Hypothalamus (tissue), 51 donors: ENCODE results near the gene SEMA4D.

Source experiments
- DNase-seq, 51 donors: peaks; one replicate each; lab custom pipeline; 2025; lab: John Stamatoyannopoulos, UW

Gene SEMA4D

DNA sequence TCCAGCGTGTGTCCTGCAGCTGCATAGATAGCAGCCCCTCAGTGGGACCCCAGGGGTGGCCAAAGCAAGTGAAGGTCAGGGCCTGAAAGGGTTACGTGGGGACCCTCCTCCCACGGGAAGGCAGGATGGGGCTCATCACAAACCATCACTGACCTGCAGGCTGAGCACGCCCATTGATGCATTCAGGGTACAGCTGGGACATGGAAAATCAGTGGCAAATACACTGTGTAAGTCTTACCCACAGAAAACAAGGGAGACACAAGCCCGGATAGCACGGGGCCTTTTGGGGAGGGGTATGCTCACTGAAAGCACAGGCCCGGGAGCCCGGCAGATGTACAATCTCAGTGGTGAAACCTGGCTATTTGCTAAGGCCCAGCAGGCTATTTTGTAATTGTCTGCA is 49.1 kb downstream of the SEMA4D start:
- DNase-seq = peak in 22 of 51 donors; percentile 21 to 94 (median 69)

DNA sequence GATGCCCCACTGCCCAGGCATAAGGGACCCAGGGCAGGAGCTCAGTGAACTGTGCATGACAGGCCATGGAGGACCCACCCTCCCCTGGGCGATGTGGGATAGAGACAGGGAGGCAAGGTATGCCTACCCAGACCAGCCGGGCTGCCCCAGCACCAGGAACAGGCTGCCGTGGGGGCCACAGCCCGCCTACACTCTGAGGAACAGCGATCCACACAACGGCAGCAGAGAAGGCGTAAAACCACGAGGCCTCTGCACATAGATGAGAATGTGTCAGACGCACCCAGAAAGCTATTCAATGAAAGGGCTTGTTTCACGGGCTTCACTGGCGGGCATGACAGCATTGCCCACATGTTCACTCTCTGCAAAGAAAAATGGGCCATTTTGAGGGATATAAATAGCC is 49.5 kb downstream of the SEMA4D start:
- DNase-seq = peak in 39 of 51 donors; percentile 33 to 94 (median 72)

DNA sequence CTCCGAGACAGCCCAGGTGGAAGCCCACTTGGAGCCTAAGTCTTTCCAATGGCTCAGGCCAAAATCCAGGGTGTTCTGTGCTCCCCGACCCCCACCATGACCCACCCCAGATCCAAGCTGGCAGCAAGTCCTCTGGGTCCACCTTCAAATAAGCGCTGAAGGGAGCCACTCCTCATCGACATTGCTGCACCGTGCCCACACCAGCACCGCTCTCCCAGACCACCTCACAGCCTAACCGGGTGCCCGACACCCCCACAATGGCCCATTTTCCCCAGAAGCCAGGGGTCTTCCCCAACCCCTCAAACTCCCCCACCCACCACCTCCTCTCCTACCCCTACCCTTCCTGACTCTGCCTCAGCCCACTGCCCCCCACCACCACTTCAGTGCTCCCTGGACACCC is 50.5 kb downstream of the SEMA4D start:
- no peak for DNase-seq

DNA sequence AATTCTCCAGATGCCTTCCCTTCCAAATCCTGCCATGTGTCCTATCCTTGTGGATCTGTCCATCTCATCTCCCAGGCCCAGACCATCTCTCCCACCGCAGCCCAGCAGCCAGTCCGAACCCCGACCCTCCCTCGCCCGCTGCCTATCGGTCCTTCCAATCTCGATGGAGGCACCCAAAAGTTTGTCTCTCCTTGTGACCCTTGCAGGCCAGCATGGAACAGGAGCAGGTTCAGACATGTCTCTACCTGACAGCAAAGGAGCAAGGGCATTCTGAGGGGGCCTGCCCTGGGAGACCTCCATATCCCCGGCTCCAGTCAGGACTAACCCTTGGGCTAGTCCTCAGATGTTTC is 51.0 kb downstream of the SEMA4D start:
- no peak for DNase-seq

DNA sequence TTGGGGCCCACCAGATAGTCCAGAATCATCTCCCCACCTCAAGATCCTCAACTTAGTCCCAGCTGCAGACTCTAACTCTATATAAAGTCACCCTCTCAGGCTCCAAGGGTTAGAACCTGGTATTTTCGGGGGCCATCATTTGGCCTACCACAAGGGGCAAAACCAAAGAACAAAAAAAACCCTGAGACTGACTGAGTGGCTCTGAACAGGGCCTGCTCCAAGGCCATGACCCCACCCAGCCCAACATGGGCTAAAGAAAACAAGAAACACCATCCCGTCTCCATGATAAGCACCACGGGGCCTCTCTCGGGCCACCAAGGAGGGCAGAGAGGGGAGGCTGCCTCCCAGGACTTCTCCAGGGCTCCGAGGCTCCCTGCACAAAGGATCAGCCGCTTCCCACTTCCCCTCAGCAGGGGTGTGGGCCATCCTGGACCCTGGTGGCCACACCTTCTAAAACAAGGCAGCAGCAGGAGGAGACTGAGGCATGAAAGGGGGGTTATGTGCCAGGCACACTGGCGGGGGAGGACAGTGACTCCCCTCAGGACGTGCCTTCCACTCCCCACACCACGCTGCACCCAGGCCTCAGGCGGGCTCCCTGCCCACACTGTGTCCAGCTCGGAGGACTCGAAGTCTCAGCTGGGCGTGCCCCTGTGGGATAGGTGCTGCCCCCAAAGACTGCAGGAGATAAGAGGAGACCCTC is 51.5 kb downstream of the SEMA4D start:
- no peak for DNase-seq

DNA sequence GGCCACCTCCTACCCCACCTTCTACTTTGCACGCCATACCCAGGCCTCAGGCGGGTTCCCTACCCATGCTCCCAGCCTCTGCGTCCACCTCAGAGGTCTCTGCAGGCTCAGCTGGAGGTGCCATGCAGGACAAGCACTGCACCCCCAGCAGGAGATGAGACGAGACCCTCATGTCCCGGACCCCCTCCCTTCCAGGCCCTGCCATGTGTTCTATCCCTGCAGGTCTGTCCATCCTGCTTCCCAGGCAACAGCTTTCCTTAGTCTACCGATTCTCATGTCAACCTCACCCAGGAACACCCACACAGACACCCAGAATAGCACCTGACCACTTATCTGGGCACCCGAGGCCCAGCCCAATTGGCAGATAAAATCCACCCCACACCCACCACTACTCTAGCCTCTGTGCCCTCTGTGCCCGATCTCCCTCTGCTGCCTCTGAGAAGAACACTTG is 52.1 kb downstream of the SEMA4D start:
- DNase-seq = no peak

DNA sequence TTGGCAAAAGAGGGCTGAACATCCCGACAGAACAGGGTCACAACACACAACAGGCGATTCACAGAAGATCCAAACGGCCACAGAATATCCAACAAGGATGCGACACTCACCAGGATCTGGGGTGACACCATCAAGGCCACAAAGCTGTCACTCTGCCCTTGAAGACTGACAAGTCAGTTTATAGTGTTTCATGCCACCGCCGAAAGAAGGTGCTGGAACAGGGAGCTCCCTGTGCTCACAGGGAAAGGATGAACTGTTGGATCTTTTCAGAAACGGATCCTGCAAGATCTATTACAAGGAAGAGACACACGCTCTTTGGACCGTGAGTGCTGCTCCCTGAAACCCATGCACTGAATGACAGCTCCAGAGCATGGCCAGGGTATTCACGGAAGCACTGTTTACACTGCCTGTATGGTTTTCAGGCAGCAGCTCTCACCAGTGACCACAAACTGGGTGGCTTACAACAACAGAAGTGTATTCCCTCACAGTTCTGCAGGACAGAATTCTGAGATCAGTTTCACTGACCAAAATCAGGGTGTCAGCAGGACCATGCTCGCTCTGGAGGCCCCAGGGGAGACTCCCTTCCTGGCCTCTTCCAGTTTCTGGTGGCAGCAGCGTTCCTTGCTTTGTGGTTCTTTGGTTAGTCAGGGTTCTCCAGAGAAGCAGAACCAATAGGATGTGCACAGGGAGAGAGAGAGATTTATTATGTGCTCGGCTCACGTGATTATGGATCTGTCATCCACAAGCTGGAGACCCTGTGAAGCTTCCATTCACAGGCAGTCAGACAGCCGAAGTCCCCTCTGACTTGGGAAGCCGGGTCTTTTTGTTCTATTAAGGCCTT is 52.8 kb downstream of the SEMA4D start:
- peak in 4 of 51 donors; percentile 23 to 45 (median 34) for DNase-seq

DNA sequence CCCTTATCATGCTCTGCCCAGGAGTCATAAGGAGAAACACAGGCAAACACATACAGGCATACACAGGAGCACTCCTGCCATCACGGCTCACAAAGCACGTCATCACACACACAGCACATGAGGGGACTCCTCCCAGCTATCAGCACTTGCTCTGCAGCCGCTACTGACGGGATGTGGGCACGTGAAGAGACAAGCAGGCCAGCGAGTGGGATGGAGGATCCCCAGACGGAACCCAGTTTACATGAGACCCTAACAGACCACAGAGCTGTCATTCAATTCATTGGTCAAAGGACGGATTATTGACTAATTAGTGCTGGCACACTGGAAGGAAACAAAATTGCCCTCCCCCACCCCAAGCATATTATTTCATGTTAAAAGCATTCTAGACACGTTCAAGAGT is 53.6 kb downstream of the SEMA4D start:
- peak in 8 of 51 donors; percentile 12 to 59 (median 29) for DNase-seq

DNA sequence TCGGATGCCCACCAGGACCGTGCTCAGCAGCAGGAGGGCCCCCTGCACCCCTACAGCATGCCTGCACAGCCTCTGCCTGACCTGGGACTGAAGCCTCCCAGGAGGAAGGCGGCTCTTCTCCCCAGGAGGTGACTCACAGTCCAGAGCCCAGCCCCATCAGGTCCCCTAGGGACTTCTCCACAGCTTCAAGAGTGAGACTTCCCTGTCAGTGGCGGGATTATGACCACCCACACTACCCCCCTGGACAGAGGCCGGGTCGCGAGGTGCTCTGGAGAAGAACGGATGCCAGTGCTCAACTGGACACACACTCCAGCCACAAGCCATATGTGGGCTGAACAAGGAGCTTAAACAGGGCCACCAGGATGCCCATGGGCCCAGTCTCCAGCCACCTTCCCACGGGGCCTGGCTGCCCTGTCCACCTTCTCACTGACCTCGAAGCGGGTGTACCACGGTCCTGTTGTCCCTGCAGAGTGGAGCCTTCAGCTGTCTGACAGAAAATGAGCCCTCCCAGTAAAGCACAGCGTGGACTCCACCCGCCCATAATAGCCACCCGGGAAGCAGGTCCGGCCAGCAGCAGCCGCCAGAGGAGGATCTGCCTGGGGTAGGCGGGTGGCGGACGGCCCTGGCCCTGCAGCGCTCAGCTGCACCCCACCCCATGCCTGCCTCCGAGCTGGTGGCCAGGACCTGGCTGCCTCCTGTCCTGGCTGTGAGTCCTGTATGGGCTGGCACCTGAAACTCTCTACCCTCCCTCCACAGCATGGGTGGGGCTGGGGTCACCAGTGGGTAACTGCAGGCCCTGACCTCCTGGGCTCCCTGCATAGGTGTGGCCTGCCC is 54.7 kb downstream of the SEMA4D start:
- DNase-seq = no peak

DNA sequence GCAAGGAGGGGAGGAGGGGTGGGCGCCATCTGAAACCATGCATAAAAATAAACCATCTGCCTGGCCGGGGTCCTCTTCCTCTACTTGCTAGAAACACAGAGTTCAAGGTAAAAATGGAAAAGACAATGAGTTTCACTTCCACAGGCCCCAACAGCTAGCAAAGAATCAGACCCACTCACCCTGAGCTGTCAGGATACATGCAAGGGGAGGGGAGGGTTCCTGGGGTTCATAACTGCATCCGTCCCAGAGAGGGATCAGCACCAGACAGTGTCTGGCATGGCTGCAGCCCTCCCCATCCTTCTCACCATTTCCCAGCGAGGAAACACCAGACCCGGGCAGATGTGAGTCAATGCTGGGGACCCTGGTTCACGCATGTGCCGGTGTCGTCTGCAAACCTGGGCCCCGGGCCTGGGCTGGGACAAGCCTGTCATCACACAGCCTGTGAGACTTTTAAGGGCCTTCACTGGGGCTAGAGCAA is 55.4 kb downstream of the SEMA4D start:
- peak in 1 of 51 donors; percentile 25 for DNase-seq

DNA sequence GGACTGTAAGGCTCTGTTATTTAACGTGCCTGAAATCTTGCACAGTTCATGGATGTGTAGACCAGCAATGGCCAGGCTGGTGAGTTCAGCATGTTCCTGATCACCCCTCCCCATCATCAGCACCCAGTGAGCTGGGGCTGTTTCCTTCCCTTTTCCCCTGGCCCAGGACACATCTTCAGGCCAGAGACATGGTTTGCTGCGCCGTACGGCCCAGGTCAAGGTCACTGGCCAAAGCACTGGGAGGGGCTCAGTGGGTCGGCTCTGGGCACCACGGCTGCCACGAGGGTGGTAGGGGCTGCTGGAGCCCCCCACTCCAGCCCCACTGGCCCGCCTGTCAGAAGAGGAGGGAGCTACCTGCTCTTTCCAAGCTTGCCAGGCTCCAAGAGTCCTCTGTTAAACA is 55.9 kb downstream of the SEMA4D start:
- DNase-seq = no peak

DNA sequence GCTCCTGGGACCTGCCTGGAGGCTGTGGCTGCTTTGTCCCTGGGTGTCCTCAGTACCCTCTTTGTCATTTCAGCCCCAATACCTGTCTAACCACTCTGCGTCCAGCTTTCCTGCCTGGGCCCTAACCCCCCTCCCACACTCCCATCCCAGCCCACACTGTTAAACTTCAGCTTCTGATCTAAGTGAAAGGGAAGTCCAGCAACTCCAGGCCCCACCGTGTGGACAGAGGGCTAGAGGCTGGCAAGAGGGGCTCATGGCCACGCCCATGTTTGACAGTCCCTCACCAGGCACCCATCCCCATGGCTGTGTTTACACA is 56.3 kb downstream of the SEMA4D start:
- no peak for DNase-seq

DNA sequence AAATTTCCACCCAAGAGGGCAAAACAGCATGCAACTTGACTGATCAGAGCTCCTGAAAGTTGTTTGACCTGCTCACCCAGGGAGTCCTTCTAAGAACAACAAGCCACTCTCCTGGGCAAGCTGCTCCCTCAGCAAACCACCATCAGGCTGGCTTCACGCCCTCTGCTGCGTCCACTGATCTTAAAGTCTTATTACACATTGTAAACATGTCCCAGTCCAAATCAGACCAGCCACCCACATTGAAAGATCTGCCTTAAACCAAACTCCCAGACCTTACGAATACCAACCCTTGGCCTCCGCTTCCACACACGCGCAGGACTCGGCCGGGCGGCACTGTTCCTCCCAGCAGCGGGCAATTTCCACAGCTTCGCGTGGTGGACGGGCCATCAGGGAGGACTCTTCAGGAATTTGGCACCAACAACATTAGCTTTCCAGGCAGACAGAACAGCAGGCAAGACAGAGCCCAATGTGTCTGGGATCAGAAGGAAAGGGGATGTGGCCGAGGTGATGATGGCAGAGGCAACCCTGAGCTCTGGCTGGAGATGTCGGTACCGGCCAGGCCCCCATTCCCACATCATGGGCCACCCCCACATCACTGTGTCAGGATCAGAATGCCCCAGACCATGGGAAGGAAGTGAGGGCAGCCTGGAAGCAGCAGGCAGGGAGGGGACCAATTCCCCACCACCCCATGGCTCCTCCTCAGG is 56.8 kb downstream of the SEMA4D start:
- peak in 1 of 51 donors; percentile 45 for DNase-seq

DNA sequence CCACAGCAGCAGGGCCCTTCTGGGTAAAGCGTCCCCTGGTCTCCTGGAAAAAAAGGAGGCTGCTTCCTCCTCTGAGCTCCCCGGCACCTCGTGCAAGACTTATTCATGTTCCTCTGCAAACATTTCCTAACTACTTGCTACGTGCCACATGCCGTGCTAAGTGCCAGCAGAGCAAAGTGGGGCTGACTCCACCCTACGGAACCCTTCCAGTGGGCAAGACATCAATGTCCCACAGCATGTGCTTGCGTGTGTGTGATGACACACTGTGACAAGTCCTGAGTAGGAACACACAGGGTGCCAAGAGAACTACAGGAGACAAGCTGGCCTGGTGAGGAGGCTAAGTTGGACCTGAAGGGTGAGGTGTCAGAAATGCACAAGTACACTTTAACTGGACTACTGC is 57.4 kb downstream of the SEMA4D start:
- peak in 4 of 51 donors; percentile 22 to 75 (median 38) for DNase-seq

DNA sequence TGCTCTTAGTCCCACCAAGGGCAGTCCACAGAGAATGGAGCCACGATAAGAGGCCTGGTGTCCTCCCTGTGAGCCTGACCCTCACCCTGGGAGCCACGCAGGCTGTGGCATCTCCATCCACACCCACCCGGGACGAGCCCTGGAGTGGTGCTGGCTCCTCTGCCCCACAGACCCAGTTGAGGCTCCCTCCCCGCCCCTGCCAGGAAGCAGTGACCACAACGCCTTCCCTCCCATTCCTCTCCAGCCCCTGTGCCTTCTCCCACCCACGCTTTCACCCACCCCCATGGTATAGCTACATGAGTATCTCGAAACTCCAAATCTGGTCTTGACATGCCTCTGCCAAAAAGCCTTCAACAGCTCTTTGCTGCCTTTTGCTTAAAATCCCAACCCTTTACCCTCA is 57.9 kb downstream of the SEMA4D start:
- DNase-seq = no peak

DNA sequence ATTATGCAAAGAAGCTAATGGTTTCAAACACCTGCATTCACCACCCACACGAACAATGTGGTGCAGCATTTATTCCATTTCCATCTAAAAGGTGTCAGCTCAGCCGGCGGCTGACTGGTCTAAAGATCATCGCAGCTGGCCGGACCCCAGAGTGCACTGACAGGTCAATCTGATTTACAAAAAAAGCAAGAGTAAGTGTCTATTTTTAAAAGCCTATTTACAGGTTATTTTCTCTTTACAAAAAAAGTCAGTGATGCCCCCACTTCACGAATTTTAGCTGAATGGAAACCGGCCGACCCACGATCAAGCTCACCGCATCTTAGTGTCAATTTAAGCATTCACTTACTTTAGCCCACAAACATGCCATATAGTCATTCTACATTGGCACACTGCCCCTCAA is 58.3 kb downstream of the SEMA4D start:
- no peak for DNase-seq

DNA sequence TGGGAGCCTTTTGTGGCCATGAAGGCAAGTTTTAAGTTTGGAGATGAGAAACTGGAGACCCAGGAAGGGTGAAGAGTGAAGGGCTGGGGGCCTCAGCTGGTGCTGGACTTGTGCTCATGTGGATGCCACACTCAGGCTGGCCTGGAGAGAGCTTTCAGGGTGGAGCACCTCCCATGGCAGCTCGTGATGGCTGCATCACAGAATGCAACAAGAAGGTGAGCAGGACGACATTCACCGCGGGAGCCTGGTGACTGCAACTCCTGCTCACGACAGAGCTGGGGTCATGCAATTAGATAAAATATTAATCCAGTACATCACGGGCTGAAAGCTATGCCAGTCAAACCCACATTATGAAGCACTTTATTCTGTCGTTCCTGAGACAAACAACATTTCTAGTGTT is 59.7 kb downstream of the SEMA4D start:
- peak in 2 of 51 donors; percentile 16 to 46 for DNase-seq

DNA sequence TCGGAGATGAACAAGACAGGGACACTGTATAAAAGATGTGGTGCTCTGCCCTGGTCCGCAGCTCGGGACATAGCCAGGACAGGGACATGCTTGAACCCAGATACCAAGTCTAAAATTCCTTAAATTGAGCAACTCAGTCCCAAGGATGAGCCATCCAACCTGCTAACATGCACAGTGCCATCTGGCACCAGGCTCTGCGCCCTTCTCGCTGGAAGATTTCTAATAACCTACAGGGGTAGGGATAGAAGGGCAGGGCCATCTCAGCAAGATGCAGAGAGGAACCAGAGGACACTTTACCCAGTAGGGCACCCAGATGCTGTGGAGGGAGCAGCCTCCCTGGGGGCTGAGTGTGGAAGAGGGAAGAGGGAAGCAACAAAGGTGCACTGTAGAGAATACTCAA is 60.1 kb downstream of the SEMA4D start:
- DNase-seq = peak in 1 of 51 donors; percentile 33

DNA sequence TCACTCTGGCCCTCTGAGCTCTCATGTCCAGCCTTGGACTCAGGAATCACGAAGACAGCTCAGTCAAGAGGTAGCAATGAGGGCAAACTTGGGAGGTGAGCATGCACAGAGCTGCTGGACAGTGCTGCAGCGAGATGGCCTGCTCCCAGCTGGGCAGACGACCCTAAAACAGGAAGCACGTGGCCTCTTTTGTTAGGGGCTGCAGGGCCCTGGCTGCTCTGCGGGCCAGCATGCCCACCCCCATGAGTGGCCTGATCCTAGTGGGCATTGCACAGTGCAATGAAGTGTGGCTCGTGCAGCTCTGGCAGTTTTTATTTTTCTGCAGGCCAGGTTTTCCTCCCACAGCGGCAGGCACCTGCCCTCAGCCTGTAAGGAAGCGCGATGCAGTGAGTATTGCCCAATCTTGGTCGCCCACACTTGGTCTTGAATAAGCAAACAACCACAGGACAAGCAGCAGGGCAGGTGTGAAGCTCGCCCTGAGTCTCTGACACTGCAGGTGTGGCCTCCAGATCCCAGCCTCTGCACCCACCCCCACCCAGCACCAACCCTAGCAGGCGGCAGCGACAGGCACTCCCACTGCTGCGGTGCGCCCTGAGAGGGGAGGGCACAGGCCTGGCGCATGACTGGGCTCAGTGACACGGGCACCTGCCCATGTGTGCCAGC is 60.8 kb downstream of the SEMA4D start:
- peak in 1 of 51 donors; percentile 72 for DNase-seq

DNA sequence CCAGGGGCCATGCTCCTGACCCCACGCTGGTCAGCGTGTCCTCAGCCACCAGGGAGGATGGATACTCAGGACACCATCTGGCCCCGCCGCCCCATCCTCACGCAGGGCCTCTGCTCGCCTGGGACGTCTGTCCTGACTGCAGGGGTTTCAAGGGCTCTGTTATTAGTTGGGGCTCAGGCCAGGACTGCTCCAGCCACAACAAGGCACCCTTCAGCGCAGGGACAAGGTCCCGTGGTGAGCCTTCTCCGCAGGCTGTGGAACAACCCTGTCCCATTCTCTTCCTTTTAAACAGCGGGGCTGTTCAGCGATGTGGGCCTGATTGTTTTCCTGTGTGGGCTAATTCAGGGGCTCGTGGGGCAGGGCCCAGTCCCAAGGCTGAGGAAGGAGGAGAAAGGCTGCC is 61.6 kb downstream of the SEMA4D start:
- DNase-seq = peak in 36 of 51 donors; percentile 26 to 84 (median 70)
